ENCODE measurements around the gene VPS35L. TPM values are rescaled to one million over a fixed set of nuclear protein-coding genes. Genes with fewer than 3 reads are reported as not detected.

The VPS35L gene
- total and polyA plus RNA-seq, 10 of the 15 experiments (the other 5 are each of a cell fraction or from before 2014, with no cell fraction given) = 14.9 to 44.1 (median 26.3) TPM

DNA sequence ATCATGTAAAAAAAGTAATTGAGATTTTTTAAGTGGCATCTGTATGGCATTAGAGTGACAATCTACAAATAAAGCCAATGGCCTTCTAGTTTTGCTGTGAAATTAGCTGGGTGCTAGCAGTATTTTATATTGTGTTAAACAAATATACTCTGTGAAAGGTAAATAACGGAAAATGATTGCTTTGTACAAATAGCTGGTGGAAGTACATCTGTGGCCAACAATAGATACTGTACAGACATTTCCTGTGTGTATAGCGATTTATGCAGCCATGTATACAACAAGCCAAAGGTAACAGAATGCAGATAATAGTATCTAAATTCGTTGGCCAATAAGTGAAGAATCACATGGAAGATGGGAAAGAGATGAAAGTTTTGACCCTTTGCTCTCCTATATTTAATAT is 189.2 kb downstream of the VPS35L start (continued):
- TF ChIP-seq, protein P1, sequence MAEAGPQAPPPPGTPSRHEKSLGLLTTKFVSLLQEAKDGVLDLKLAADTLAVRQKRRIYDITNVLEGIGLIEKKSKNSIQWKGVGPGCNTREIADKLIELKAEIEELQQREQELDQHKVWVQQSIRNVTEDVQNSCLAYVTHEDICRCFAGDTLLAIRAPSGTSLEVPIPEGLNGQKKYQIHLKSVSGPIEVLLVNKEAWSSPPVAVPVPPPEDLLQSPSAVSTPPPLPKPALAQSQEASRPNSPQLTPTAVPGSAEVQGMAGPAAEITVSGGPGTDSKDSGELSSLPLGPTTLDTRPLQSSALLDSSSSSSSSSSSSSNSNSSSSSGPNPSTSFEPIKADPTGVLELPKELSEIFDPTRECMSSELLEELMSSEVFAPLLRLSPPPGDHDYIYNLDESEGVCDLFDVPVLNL (IDR thresholded peaks at IDR 0.05; ENCODE audit: low read depth, low read length) = no peak
- TF ChIP-seq MTA3 (IDR thresholded peaks at IDR 0.05; ENCODE audit: borderline replicate concordance, low read length) (no peak), MYC (IDR thresholded peaks at IDR 0.05; ENCODE audit: insufficient read depth, insufficient read length, insufficient replicate concordance, low read length, severe bottlenecking) (no peak), CBFB (IDR thresholded peaks at IDR 0.05; ENCODE audit: low read depth) (no peak), ZBED1 (IDR thresholded peaks at IDR 0.05; ENCODE audit: borderline replicate concordance) (no peak), HCFC1 (IDR thresholded peaks at IDR 0.05; ENCODE audit: low read length) (no peak), NFXL1 (IDR thresholded peaks at IDR 0.05; ENCODE audit: borderline replicate concordance) (no peak), ZNF274 (IDR thresholded peaks at IDR 0.05; ENCODE audit: insufficient read depth, insufficient read length) (no peak), MEF2A (IDR thresholded peaks at IDR 0.05; ENCODE audit: insufficient read depth, low read depth, low read length) (no peak)
- TF ChIP-seq, protein P2, sequence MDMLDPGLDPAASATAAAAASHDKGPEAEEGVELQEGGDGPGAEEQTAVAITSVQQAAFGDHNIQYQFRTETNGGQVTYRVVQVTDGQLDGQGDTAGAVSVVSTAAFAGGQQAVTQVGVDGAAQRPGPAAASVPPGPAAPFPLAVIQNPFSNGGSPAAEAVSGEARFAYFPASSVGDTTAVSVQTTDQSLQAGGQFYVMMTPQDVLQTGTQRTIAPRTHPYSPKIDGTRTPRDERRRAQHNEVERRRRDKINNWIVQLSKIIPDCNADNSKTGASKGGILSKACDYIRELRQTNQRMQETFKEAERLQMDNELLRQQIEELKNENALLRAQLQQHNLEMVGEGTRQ (IDR thresholded peaks at IDR 0.05; ENCODE audit: borderline replicate concordance, low read depth, low read length) = no peak

DNA sequence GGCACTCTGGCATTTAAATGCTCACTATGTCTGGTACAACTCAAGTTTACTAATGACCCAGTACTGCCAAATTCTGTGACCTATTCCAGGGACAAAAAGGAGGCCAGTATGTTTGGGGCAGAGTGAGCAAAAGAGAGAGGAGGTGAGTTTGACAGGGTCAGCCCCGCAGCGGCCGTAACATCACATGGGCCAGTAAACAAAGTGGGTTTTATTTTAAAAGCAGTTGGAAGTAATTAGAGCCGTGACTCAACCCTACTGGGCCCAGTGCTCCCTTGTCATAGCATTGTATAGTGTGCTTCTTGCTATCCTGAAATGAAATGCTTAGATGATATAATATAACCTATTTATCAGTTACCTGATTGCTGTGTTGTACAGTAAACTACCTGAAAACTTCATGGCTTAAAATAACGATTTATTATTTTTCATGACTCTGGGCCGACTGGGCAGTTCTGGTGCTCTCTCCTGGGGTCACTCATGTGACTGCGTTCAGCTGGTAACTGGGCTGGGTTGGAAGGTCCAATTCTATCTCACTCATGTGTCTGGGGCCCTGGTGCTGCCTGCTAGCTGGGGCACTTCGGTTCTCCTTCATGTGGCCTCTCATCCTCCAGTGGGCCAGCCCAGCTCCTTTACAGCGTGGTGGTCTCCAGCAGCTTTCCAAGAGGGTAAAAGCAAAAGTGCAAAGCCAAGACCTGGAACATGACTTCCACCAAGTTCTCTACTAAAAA is 189.9 kb downstream of the VPS35L start:
- no peaks in the 10 kb centered on the region for H3K9me3 ChIP-seq (replicated peaks; ENCODE audit: control insufficient read depth, insufficient read depth, low read length)
- H3K4me2 ChIP-seq (ENCODE audit: control insufficient read depth, insufficient read depth) = no peak overlapping the region
- ATAC-seq (no peak), DNase-seq (ENCODE audit: low read depth, low spot score) (no peak), FAIRE-seq (no peak)
- ChIA-PET CTCF (no interaction called here), RAD21 (ENCODE audit: unreplicated experiment) (no interaction called here), POLR2A (interaction anchor here (0.6 kb wide), 1 partner anchor 252 kb away, joined by 4 read pairs; no protein-coding TSS in a partner anchor), SMC1A (ENCODE audit: uncharacterized antibody, unreplicated experiment) (no interaction called here)
- no peak overlapping the region for H3K9ac ChIP-seq (ENCODE audit: control insufficient read depth, insufficient read depth, low read length)
- intact Hi-C loops (cut with micrococcal nuclease; ENCODE audit: unreplicated experiment) (no loop called here), in situ Hi-C loops (cut with MboI) (no loop called here)
- H3K27me3 ChIP-seq (replicated peaks in 1 of 2; ENCODE audit: control insufficient read depth in 2 of 2, insufficient read depth in 2 of 2, low read length in 1 of 2) = no peaks in the 10 kb centered on the region
- no peaks in the 10 kb centered on the region for H4K20me1 ChIP-seq (ENCODE audit: control insufficient read depth, insufficient read depth)
- BruUV-seq (replicated peaks) = no TSS peak
- no peaks in the 10 kb centered on the region for H3K4me1 ChIP-seq (ENCODE audit: control insufficient read depth, insufficient read depth, low read length)
- no peaks in the 10 kb centered on the region for H3K36me3 ChIP-seq (ENCODE audit: control insufficient read depth in 2 of 2, insufficient read depth in 2 of 2, low read length in 1 of 2)
- H3K4me3 ChIP-seq = no peak overlapping the region
- WGBS (ENCODE audit: insufficient coverage, insufficient replicate concordance, low lambda C conversion rate, missing lambda C conversion rate) = 50% methylated on average over 9 of the region's 9 CpGs
- no peaks in the 10 kb centered on the region for H3K79me2 ChIP-seq (ENCODE audit: control insufficient read depth, insufficient read depth, low read length)
- no peak overlapping the region for H2AFZ ChIP-seq (ENCODE audit: control insufficient read depth, low read depth, low read length)
- no peak overlapping the region for H3K27ac ChIP-seq (ENCODE audit: control insufficient read depth, insufficient read depth)
- no peak for TF ChIP-seq NR2C2 (IDR thresholded peaks at IDR 0.05; ENCODE audit: borderline replicate concordance, control insufficient read depth, insufficient read length, low read depth)
- no peak for TF ChIP-seq TBL1XR1 (IDR thresholded peaks at IDR 0.05; ENCODE audit: low read depth, low read length)
- TF ChIP-seq, protein P3, sequence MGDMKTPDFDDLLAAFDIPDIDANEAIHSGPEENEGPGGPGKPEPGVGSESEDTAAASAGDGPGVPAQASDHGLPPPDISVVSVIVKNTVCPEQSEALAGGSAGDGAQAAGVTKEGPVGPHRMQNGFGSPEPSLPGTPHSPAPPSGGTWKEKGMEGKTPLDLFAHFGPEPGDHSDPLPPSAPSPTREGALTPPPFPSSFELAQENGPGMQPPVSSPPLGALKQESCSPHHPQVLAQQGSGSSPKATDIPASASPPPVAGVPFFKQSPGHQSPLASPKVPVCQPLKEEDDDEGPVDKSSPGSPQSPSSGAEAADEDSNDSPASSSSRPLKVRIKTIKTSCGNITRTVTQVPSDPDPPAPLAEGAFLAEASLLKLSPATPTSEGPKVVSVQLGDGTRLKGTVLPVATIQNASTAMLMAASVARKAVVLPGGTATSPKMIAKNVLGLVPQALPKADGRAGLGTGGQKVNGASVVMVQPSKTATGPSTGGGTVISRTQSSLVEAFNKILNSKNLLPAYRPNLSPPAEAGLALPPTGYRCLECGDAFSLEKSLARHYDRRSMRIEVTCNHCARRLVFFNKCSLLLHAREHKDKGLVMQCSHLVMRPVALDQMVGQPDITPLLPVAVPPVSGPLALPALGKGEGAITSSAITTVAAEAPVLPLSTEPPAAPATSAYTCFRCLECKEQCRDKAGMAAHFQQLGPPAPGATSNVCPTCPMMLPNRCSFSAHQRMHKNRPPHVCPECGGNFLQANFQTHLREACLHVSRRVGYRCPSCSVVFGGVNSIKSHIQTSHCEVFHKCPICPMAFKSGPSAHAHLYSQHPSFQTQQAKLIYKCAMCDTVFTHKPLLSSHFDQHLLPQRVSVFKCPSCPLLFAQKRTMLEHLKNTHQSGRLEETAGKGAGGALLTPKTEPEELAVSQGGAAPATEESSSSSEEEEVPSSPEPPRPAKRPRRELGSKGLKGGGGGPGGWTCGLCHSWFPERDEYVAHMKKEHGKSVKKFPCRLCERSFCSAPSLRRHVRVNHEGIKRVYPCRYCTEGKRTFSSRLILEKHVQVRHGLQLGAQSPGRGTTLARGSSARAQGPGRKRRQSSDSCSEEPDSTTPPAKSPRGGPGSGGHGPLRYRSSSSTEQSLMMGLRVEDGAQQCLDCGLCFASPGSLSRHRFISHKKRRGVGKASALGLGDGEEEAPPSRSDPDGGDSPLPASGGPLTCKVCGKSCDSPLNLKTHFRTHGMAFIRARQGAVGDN (IDR thresholded peaks at IDR 0.05) = no peak
- TF ChIP-seq NR2F1 (conservative IDR thresholded peaks at IDR 0.05) = no peak
- TF ChIP-seq, protein P4, sequence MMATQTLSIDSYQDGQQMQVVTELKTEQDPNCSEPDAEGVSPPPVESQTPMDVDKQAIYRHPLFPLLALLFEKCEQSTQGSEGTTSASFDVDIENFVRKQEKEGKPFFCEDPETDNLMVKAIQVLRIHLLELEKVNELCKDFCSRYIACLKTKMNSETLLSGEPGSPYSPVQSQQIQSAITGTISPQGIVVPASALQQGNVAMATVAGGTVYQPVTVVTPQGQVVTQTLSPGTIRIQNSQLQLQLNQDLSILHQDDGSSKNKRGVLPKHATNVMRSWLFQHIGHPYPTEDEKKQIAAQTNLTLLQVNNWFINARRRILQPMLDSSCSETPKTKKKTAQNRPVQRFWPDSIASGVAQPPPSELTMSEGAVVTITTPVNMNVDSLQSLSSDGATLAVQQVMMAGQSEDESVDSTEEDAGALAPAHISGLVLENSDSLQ (IDR thresholded peaks at IDR 0.05) = no peak
- TF ChIP-seq MTA2 (IDR thresholded peaks at IDR 0.05; ENCODE audit: low read depth) = no peak
